Neural cell (in vitro differentiated cells): ENCODE measurements around the gene IL6R. TPM values are rescaled to one million over a fixed set of nuclear protein-coding genes. Genes with fewer than 3 reads are reported as not detected.

Experiments used
- H2AFZ ChIP-seq: fragments of 200-600, 300-800 bp; sonication (generic), shearing (Covaris generic); 2 replicates; pipeline ENCODE4 v1.6.0; 2014; ENCODE audit warnings: low read depth, mild to moderate bottlenecking, antibody characterized with exemption, low read length, moderate library complexity
- H3F3A ChIP-seq: fragments of 200-600 bp; shearing (Covaris generic); 2 replicates; pipeline ENCODE4 v1.6.1; 2016; ENCODE audit warnings: mild to moderate bottlenecking, moderate library complexity, mixed read lengths, antibody characterized with exemption, low read length; ENCODE audit not compliant: insufficient read depth, poor library complexity, severe bottlenecking
- H3K27ac ChIP-seq: fragments of 200-600, 300-800 bp; sonication (generic), shearing (Covaris generic); 2 replicates; pipeline ENCODE4 v1.5.1; 2014; ENCODE audit warnings: mild to moderate bottlenecking, low read length, moderate library complexity
- H3K27me3 ChIP-seq: fragments of 300-800, 200-600 bp; sonication (generic), shearing (Covaris generic); 2 replicates; pipeline ENCODE4 v1.6.0; 2014; ENCODE audit warnings: mild to moderate bottlenecking, low read depth, low read length, moderate library complexity; ENCODE audit not compliant: insufficient read depth
- H3K36me3 ChIP-seq: fragments of 300-800, 200-600 bp; sonication (generic), shearing (Covaris generic); 2 replicates; pipeline ENCODE4 v1.5.1; 2014; ENCODE audit warnings: mild to moderate bottlenecking, antibody characterized with exemption, low read length, moderate library complexity; ENCODE audit not compliant: insufficient read depth
- H3K4me2 ChIP-seq: fragments of 300-800, 200-600 bp; sonication (generic), shearing (Covaris generic); 2 replicates; pipeline ENCODE4 v1.6.0; 2014; ENCODE audit warnings: mild to moderate bottlenecking, low read length
- H3K4me3 ChIP-seq: fragments of 300-800, 200-600 bp; sonication (generic), shearing (Covaris generic); 2 replicates; pipeline ENCODE4 v1.5.1; 2014; ENCODE audit warnings: mild to moderate bottlenecking, low read length, moderate library complexity
- H3K79me2 ChIP-seq: fragments of 200-600 bp; shearing (Covaris generic); replicated peaks from 2 replicates; pipeline ENCODE4 v1.6.0; 2014; ENCODE audit warnings: mild to moderate bottlenecking, low read length, moderate library complexity; ENCODE audit not compliant: insufficient read depth
- H3K9ac ChIP-seq: fragments of 300-800, 200-600 bp; sonication (generic), shearing (Covaris generic); 2 replicates; pipeline ENCODE4 v1.6.1; 2016; ENCODE audit warnings: mild to moderate bottlenecking, low read length, mixed read lengths
- H3K9me2 ChIP-seq: fragments of 200-600 bp; shearing (Covaris generic); 2 replicates; pipeline ENCODE4 v1.6.1; 2016; ENCODE audit warnings: mild to moderate bottlenecking, low read length, mixed read lengths; ENCODE audit not compliant: insufficient read depth
- H3K9me3 ChIP-seq: fragments of 200-600, 300-800 bp; sonication (generic), shearing (Covaris generic); 2 replicates; pipeline ENCODE4 v1.6.1; 2016; ENCODE audit warnings: mild to moderate bottlenecking, mixed run types, low read length, moderate library complexity, mixed read lengths
- H4K20me1 ChIP-seq: fragments of 200-600 bp; shearing (Covaris generic); 2 replicates; pipeline ENCODE4 v1.6.1; 2016; ENCODE audit warnings: mild to moderate bottlenecking, mixed run types; ENCODE audit not compliant: insufficient read depth
- CTCF ChIP-seq: fragments of 450-650 bp; IDR thresholded peaks from 2 replicates; pipeline ENCODE4 v1.5.1; 2014; ENCODE audit warnings: antibody characterized with exemption, mild to moderate bottlenecking, moderate library complexity; ENCODE audit not compliant: poor library complexity, severe bottlenecking
- EP300 ChIP-seq: fragments of 450-650 bp; conservative IDR thresholded peaks from 2 replicates; pipeline ENCODE4 v1.6.1; 2014; ENCODE audit warnings: antibody characterized with exemption, mild to moderate bottlenecking, moderate library complexity; ENCODE audit not compliant: poor library complexity, severe bottlenecking
- EZH2 ChIP-seq: fragments of 200-600, 300-800 bp; shearing (Covaris generic), sonication (generic); IDR thresholded peaks from 2 replicates; pipeline ENCODE4 v1.6.1; 2014; ENCODE audit warnings: antibody characterized with exemption, low read length, borderline replicate concordance, mild to moderate bottlenecking; ENCODE audit not compliant: insufficient read depth, poor library complexity, severe bottlenecking
- MXI1 ChIP-seq: fragments of 450-650 bp; conservative IDR thresholded peaks from 2 replicates; pipeline ENCODE4 v1.6.1; 2014; ENCODE audit warnings: antibody characterized with exemption, mild to moderate bottlenecking; ENCODE audit not compliant: poor library complexity, severe bottlenecking
- POLR2AphosphoS5 ChIP-seq: IDR thresholded peaks from 2 replicates; pipeline ENCODE4 v1.6.1; 2012
- RAD21 ChIP-seq: fragments of 450-650 bp; conservative IDR thresholded peaks from 2 replicates; pipeline ENCODE4 v1.6.1; 2014; ENCODE audit warnings: antibody characterized with exemption, mild to moderate bottlenecking, moderate library complexity
- REST ChIP-seq: IDR thresholded peaks from 2 replicates; pipeline ENCODE4 v1.6.1; 2012; ENCODE audit warnings: borderline replicate concordance
- SMC3 ChIP-seq: fragments of 450-650 bp; conservative IDR thresholded peaks from 2 replicates; pipeline ENCODE4 v1.6.1; 2014; ENCODE audit warnings: antibody characterized with exemption, mild to moderate bottlenecking, moderate library complexity; ENCODE audit not compliant: poor library complexity
- TAF1 ChIP-seq: IDR thresholded peaks from 2 replicates; pipeline ENCODE4 v1.6.1; 2012; ENCODE audit warnings: low read depth
- polyA plus RNA-seq: library from polyadenylated mRNA; depleted of rRNA; stranded (reverse); fragments of >200 nt; gene quantifications from 2 replicates; pipeline ENCODE4 v1.2.3, GENCODE V29; 2014

The IL6R gene
- polyA plus RNA-seq, 1 donor from 2014 or later, result not detected

GRCh38 chr1:154379301-154379700, 25.8 kb upstream of the IL6R start:
- Histone ChIP-seq H3K9ac (no peak overlapping the region), H3K9me3 (no peaks in the 10 kb centered on the region), H3K27me3 (no peaks in the 10 kb centered on the region), H3F3A (no peaks in the 10 kb centered on the region), H3K79me2 (no peaks in the 10 kb centered on the region), H3K27ac (no peak overlapping the region), H3K36me3 (no peaks in the 10 kb centered on the region), H3K9me2 (no peaks in the 10 kb centered on the region), H3K4me3 (no peak overlapping the region), H2AFZ (no peak overlapping the region), H3K4me2 (no peak overlapping the region), H4K20me1 (no peaks in the 10 kb centered on the region)
- TF ChIP-seq EP300 (no peak), MXI1 (no peak), POLR2AphosphoS5 (no peak)

GRCh38 chr1:154384650-154385489, 20.3 kb upstream of the IL6R start:
- Histone ChIP-seq H3F3A (no peaks in the 10 kb centered on the region), H2AFZ (no peak overlapping the region), H3K36me3 (no peaks in the 10 kb centered on the region), H3K4me3 (no peak overlapping the region), H3K9me3 (no peaks in the 10 kb centered on the region), H3K9ac (no peak overlapping the region), H3K79me2 (no peaks in the 10 kb centered on the region), H3K4me2 (no peak overlapping the region), H3K27me3 (no peaks in the 10 kb centered on the region), H3K27ac (no peak overlapping the region), H3K9me2 (no peaks in the 10 kb centered on the region), H4K20me1 (no peaks in the 10 kb centered on the region)
- TF ChIP-seq MXI1, result no peak

GRCh38 chr1:154386643-154387352, 18.3 kb upstream of the IL6R start:
- Histone ChIP-seq H4K20me1 (no peaks in the 10 kb centered on the region), H3K36me3 (no peaks in the 10 kb centered on the region), H3K9me2 (no peaks in the 10 kb centered on the region), H3F3A (no peaks in the 10 kb centered on the region), H3K27ac (no peak overlapping the region), H3K4me3 (no peak overlapping the region), H3K79me2 (no peaks in the 10 kb centered on the region), H3K9me3 (no peaks in the 10 kb centered on the region), H3K9ac (no peak overlapping the region), H3K27me3 (no peaks in the 10 kb centered on the region), H2AFZ (no peak overlapping the region), H3K4me2 (no peak overlapping the region)
- TF ChIP-seq CTCF (no peak), EZH2 (no peak), EP300 (no peak), TAF1 (no peak), SMC3 (no peak), REST (no peak), MXI1 (no peak), RAD21 (no peak)
